Epithelial cell of esophagus (primary cell): ENCODE data around the gene GALNS.
"Not testable (repeated sequence)": the region's sequence is repeated elsewhere in the genome, so short reads cannot be mapped to it uniquely, and the experiment has no call there.

ENCODE experiments used
- DNase-seq: peaks from one replicate; pipeline ENCODE4 v3.0.0; 2010; ENCODE audit warnings: low read depth
- H3K4me3 ChIP-seq: 2 replicates; pipeline ENCODE4 v1.5.1; 2011; ENCODE audit warnings: mild to moderate bottlenecking, low read length, control low read depth
- CTCF ChIP-seq: IDR thresholded peaks from 2 replicates; pipeline ENCODE4 v1.5.1; 2011; ENCODE audit warnings: low read depth, mild to moderate bottlenecking, low read length, control low read depth, inconsistent platforms; ENCODE audit not compliant: insufficient read depth; ENCODE audit errors: missing control alignments

GALNS gene

GRCh38 chr16:88773812-88774291 lies 82.9 kb downstream of the GALNS start:
- no peak overlapping the region for H3K4me3 ChIP-seq

GRCh38 chr16:88772871-88773811 lies 83.6 kb downstream of the GALNS start:
- DNase-seq, result peak; percentile 60
- no peak overlapping the region for H3K4me3 ChIP-seq
- no peak for TF ChIP-seq CTCF

More at GRCh38 chr16:88773812-88774291, 82.9 kb downstream of the GALNS start:
- TF ChIP-seq CTCF, result no peak
- DNase-seq, result no peak

GRCh38 chr16:88771781-88772180 lies 85.0 kb downstream of the GALNS start:
- DNase-seq, H3K4me3 ChIP-seq: not testable (repeated sequence)

GRCh38 chr16:88771294-88771772 lies 85.4 kb downstream of the GALNS start:
- no peak for TF ChIP-seq CTCF
- no peak for DNase-seq
- no peak overlapping the region for H3K4me3 ChIP-seq

- peak overlapping the region; percentile 31 for H3K4me3 ChIP-seq
- DNase-seq, result peak; percentile 87
- no peak for TF ChIP-seq CTCF
Observed at GRCh38 chr16:88770461-88771293, 86.1 kb downstream of the GALNS start.

- TF ChIP-seq CTCF, result no peak
- peak; percentile 72 for DNase-seq
- H3K4me3 ChIP-seq, result peak overlapping the region; percentile 31
Observed at GRCh38 chr16:88769617-88770460, 86.9 kb downstream of the GALNS start.
